GM18526 (cell line): ENCODE data around the gene SLC12A4.

Experiments used
- POLR2A ChIP-seq: IDR thresholded peaks from 3 replicates; pipeline ENCODE4 v1.6.1; 2011; ENCODE audit not compliant: insufficient read length; ENCODE audit errors: extremely low read depth

The SLC12A4 gene

GRCh38 chr16:67909056-67909742 lies 59.2 kb downstream of the SLC12A4 start:
- TF ChIP-seq POLR2A: no peak

- no peak for TF ChIP-seq POLR2A
Observed at GRCh38 chr16:67907397-67908180, 60.8 kb downstream of the SLC12A4 start.

GRCh38 chr16:67902831-67903230 lies 65.6 kb downstream of the SLC12A4 start:
- no peak for TF ChIP-seq POLR2A

GRCh38 chr16:67901734-67902133 lies 66.7 kb downstream of the SLC12A4 start:
- TF ChIP-seq POLR2A: no peak

DNA sequence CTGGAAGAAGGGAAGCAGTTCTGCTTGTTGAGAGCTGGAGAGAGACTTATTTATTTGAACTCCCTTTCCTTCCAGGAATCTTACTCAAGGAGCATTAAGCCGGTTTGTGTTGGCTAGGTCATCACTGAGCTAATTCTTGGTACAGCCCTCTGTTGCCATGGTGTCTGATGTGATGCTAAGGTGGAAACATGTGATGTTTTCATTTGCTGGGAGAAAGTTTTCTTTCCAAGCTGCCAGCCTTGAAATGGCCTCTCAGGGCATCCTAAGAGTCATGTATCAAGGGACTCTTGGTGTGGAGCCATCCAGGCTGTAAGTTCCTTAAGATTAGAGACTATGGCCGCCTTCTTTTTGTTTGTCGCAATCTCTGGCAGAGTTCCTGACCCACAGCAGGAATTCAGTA lies 71.2 kb downstream of the SLC12A4 start:
- no peak for TF ChIP-seq POLR2A

DNA sequence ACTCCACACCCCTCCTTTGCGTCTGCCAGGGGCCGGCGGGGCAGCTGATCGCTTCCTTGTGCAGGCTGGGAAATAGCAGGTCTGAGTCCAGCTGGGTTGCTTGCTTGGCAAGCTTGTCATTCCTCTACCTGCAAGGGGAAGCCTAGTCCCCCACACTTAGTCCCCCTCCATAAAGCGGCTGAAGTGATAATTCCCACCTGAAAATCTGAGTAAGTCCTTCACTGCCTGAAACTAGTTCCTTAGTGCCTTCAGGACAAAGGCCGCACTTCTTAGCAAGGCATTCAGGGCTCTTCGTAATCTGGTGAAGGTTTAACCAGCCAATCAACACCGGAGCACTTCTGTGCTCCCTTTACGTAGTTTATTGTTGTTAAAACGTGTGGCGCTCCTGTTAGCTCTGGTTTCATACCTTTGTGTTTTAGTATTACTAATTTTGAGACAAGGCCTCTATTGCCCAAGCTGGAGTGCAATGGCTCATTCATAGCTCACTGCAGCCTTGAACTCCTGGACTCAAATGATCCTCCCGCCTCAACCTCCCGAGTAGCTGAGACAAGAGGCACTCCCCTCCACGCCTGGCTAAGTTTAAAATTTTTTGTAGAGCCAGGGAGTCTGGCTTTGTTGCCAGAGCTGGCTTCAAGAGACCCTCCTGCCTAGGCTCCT lies 74.6 kb downstream of the SLC12A4 start:
- no peak for TF ChIP-seq POLR2A
